Naive thymus-derived CD8-positive, alpha-beta T cell (primary cell): Measurements from ENCODE around the gene CADPS2. TPM values are rescaled to one million over a fixed set of nuclear protein-coding genes. Genes with fewer than 3 reads are reported as not detected.
A peak's percentile ranks its signal among the peaks of the same experiment; 100 is the strongest.

Experiments
- ATAC-seq, 2 donors: fragments of 150-1000 bp; cut with Tn5 transposase in 1 of 2; sonication (Bioruptor Pico), chemical (Tn5 transposase) in 1 of 2; 1 replicate in 1 of 2; 2 replicates in 1 of 2; pipeline ENCODE4 v1.10.0; 2021; ENCODE audit warnings: mild to moderate bottlenecking in 2 of 2, moderate library complexity in 2 of 2
- POLR2A ChIA-PET: fragments of 350-600 bp; sonication (Branson Sonifier 250); formaldehyde crosslinking; loops from one replicate; lab custom pipeline; 2021; ENCODE audit warnings: antibody characterized with exemption; lab: Charles Lee
- DNase-seq, 10 donors: peaks; one replicate each; pipeline versions ENCODE4 v3.0.0 to v3.0.0-alpha.2; 2020 to 2022
- H3K27ac Mint-ChIP-seq, 10 donors: one replicate each; pipeline ENCODE4 v1.8.0; 2020 to 2022; ENCODE audit warnings: mild to moderate bottlenecking in 10 of 10, mixed read lengths in 10 of 10, moderate library complexity in 4 of 10, inconsistent platforms in 1 of 10
- H3K27me3 Mint-ChIP-seq, 5 donors: one replicate each; pipeline ENCODE4 v1.8.0; 2021 to 2022; ENCODE audit warnings: mixed read lengths in 5 of 5
- H3K36me3 Mint-ChIP-seq, 3 donors: one replicate each; pipeline ENCODE4 v1.8.0; 2020 to 2022; ENCODE audit warnings: mixed read lengths in 3 of 3, mild to moderate bottlenecking in 2 of 3, inconsistent platforms in 1 of 3
- H3K4me1 Mint-ChIP-seq, 4 donors: one replicate each; pipeline ENCODE4 v1.8.0; 2021 to 2022; ENCODE audit warnings: mixed read lengths in 4 of 4
- H3K4me3 Mint-ChIP-seq, 10 donors: one replicate each; pipeline ENCODE4 v1.8.0; 2020 to 2022; ENCODE audit warnings: mild to moderate bottlenecking in 10 of 10, mixed read lengths in 10 of 10, moderate library complexity in 6 of 10, inconsistent platforms in 1 of 10
- H3K9me3 Mint-ChIP-seq, 9 donors: one replicate each; pipeline ENCODE4 v1.8.0; 2020 to 2022; ENCODE audit warnings: mixed read lengths in 9 of 9, mild to moderate bottlenecking in 3 of 9, inconsistent platforms in 1 of 9, moderate library complexity in 1 of 9
- polyA plus RNA-seq, 3 donors: library from polyadenylated mRNA; unstranded; fragments of 300-500 nt; fragmentation: Illumina TruSeq; gene quantifications; one replicate each; pipeline ENCODE4 v1.2.3, GENCODE V29; 2021
- total RNA-seq, 8 experiments: library from RNA in 2 of 8; stranded (reverse) in 2 of 8; gene quantifications; one replicate each; pipeline ENCODE4 v1.2.3 and lab custom pipeline; 2021 to 2026

The CADPS2 gene
- total and polyA plus RNA-seq, 5 experiments from 2014 or later = not detected

DNA sequence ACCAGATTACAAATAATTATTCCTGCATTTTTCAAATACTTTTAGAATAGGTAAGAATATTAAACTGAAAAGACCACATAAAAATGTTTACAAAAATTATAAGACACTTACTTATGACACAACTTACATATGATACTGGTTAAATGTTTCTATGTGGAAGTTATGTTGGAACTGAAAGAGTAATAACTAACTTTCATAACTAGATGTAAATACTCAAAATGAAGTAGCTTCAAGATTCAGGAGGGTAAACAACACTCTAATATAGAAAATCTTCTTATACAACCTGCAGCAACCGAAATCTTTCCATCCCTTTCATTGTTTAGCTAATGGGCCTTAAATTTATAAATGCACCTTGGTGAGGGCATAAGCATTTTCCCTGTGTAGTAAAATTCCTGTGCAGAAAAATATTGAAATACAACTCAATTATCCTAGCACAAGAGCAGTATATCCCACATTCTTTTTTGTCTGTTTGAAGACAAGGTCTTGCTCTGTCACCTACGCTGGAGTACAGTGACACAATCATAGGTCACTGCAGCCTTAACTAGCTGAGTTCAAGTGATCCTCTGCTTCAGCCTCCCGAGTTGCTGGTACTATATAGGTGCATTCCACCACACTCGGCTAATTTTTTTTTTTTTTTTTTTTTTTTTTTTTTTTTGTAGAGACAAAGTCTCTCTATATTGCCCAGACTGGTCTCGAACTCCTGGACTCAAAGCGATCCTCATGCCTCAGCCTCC, 168.7 kb downstream of the CADPS2 start:
- Mint-ChIP-seq H3K27ac (no peak overlapping the region), H3K27me3 (peaks cover 0 to 2% (median 0%) of the 10 kb centered on the region in 5 donors), H3K9me3 (peaks cover 0 to 13% (median 2%) of the 10 kb centered on the region in 9 donors), H3K36me3 (peaks cover 0 to 5% (median 0%) of the 10 kb centered on the region in 3 donors), H3K4me3 (no peak overlapping the region), H3K4me1 (no peaks in the 10 kb centered on the region)
- ATAC-seq (no peak), DNase-seq (no peak)
- POLR2A ChIA-PET = no interaction called here

DNA sequence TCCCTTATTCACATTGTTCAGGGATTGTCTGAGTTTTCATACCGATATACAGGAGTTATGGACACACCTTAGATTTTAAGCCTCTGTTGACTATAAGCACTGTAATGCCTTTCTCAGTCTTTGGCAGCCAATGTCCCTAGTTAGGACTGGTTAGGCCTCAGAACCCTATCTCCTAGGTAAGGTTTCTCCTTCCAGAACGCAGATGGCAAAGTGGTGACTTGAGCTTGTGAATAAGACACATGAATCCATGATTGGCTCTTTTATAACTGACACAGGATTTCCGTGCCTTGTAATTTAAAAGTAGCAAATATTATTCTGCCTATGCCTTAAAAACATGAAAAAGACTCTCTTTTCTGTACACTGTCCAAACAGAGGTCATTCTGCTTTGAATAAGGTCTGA, 171.1 kb downstream of the CADPS2 start:
- H3K27ac Mint-ChIP-seq = no peak overlapping the region
- H3K36me3 Mint-ChIP-seq = no peaks in the 10 kb centered on the region
- H3K4me3 Mint-ChIP-seq = no peak overlapping the region
- DNase-seq (no peak), ATAC-seq (no peak)
- peaks cover 0 to 2% (median 0%) of the 10 kb centered on the region in 5 donors for H3K27me3 Mint-ChIP-seq
- POLR2A ChIA-PET = no interaction called here
- H3K4me1 Mint-ChIP-seq = no peaks in the 10 kb centered on the region
- H3K9me3 Mint-ChIP-seq = peaks cover 0 to 5% (median 2%) of the 10 kb centered on the region in 9 donors

DNA sequence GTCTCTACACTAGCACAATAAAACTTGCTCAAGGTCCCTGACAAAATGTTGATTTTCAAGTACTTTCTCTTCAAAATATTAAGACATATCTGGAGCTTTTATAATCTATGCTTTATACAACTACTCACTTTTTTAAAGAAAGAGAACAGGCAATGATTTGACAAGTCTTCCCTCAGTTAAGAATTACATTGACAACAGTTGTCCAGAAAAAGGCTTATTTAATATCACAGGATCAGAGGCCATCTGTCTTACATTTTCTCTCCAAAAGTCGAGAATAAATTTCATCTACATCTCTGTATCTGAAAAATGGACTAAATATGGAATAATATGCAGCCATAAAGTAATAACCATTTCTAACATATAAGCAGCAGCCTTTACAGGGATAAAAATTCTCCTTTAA, 175.3 kb downstream of the CADPS2 start:
- POLR2A ChIA-PET = no interaction called here
- H3K9me3 Mint-ChIP-seq = peaks cover 0 to 7% (median 2%) of the 10 kb centered on the region in 9 donors
- DNase-seq = no peak
- H3K4me1 Mint-ChIP-seq = no peaks in the 10 kb centered on the region
- no peak for ATAC-seq
- no peak overlapping the region for H3K27ac Mint-ChIP-seq
- no peaks in the 10 kb centered on the region for H3K36me3 Mint-ChIP-seq
- H3K4me3 Mint-ChIP-seq = no peak overlapping the region
- H3K27me3 Mint-ChIP-seq = no peaks in the 10 kb centered on the region

DNA sequence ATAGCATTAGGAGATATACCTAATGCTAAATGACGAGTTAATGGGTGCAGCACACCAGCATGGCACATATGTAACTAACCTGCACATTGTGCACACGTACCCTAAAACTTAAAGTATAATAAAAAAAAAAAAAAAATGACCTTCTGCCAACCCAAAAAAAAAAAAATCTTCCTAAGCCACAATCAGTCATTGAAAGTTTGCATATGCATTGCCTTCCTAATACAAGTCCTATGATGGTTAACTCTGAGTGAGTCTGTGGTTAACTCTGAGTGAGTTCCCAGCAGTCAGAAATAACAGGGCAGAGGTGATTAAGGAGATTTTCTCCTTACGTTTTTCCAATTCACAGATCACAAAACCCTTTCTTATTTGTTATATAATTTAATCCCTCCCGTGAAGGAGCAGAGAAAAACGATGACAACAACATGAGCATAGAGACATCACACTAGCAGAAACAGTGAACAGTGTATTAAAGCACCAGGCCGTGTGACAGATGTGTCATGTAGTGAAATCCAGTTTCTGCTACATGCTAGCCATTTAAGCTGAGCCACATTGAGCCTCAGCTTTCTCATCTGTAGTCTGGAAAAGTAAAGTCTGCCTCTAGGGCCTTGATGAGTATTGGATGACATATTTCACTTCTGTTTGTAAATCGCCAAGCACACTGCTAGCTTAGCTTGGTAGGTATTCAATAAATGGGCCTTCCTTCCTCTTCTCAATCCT, 176.2 kb downstream of the CADPS2 start:
- POLR2A ChIA-PET = no interaction called here
- H3K36me3 Mint-ChIP-seq = no peaks in the 10 kb centered on the region
- no peak overlapping the region for H3K27ac Mint-ChIP-seq
- H3K4me3 Mint-ChIP-seq = no peak overlapping the region
- H3K27me3 Mint-ChIP-seq = no peaks in the 10 kb centered on the region
- peaks cover 0 to 7% (median 2%) of the 10 kb centered on the region in 9 donors for H3K9me3 Mint-ChIP-seq
- no peak for DNase-seq
- no peak for ATAC-seq
- H3K4me1 Mint-ChIP-seq = no peaks in the 10 kb centered on the region

DNA sequence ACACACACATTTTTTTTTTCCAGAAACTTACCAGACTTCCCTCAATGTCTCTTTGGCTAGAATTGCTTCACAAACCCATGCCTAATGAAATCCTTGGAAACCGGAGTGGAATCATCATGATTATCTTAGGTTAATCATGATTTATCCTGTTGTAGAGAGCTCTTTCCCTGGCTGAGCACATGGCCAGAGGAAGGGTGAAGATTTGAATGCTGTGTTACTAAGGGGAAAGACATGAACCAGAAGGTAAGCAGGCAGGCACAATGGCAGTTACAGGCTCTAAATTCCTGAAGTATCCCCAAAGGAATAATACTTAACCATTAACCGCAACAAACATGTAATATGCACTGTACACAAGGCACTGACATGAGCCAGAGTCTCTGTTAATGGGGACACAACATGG, 179.4 kb downstream of the CADPS2 start:
- H3K27ac Mint-ChIP-seq = no peak overlapping the region
- H3K9me3 Mint-ChIP-seq = peaks cover 2 to 15% (median 6%) of the 10 kb centered on the region in 9 donors
- ATAC-seq (no peak), DNase-seq (no peak)
- no peak overlapping the region for H3K4me3 Mint-ChIP-seq
- no peaks in the 10 kb centered on the region for H3K27me3 Mint-ChIP-seq
- no peaks in the 10 kb centered on the region for H3K36me3 Mint-ChIP-seq
- no peaks in the 10 kb centered on the region for H3K4me1 Mint-ChIP-seq
- POLR2A ChIA-PET = no interaction called here

DNA sequence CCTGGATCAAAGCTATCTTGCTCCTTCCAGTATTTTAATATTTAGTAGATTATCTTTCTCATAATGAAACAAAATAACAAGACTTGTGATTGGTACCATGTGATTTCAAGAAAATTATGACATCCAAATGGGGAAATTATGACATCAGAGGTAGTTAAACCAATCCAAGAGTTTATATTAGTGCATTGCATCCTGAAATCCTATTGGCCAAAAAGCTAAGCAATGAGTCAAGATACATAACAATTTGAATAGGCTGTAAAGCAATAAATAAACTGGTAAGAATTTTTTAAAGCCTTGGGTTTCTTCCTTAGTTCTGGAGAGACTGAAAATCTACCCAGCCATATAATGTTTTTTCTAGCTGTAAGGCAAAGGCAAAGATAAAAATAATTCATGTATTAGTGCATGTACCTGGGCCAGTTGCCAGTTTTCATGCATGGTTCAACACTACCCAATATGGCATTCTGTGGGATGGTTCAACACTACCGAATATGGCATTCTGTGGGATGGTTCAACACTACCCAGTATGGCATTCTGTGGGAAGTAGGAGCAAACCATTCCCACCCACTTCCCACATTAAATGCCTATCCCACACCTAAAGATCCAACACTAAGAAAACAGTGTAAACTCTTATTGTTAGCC, 183.3 kb downstream of the CADPS2 start, which contains the start of gene RNF148:
TSS of gene RNF148 (minus strand) at position 51 of the 639 bp plus-strand sequence. CDS start 172 bp downstream, outside the sequence.
- POLR2A ChIA-PET = no interaction called here
- Mint-ChIP-seq H3K4me1 (no peaks in the 10 kb centered on the region), H3K4me3 (no peak within 1 kb of the TSS), H3K27ac (peak within 1 kb of the TSS in 1 of 10 donors; percentile 7), H3K36me3 (no peaks in the 10 kb centered on the region), H3K9me3 (peaks cover 0 to 20% (median 3%) of the 10 kb centered on the region in 9 donors), H3K27me3 (no peaks in the 10 kb centered on the region)
- DNase-seq = no peak
- ATAC-seq = no peak

DNA sequence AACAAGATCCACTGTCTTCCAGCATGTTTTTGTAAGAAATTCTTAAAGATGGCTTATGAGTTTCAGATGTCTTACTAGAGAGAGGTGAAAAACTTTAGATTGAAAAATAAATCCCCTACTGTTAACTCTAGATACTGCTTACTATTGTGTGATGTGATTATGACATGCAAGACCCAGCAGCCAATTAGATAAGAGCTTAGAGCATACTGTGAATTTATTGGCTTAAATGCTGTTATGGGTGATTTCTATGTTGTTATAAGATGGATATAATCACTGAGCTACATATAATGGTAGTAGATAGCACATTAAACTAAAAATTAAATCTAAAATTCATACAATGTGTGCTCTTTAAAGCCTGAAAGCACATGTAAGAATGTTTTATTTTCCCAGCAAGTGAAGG, 187.2 kb downstream of the CADPS2 start, which contains the start of gene RNF133:
TSS of gene RNF133 (minus strand) at position 101 of the 400 bp plus-strand sequence. CDS start 199 bp downstream, outside the sequence.
- peaks cover 0 to 23% (median 6%) of the 10 kb centered on the region in 9 donors for H3K9me3 Mint-ChIP-seq
- ATAC-seq (no peak), DNase-seq (no peak)
- POLR2A ChIA-PET = no interaction called here
- no peaks in the 10 kb centered on the region for H3K4me1 Mint-ChIP-seq
- H3K36me3 Mint-ChIP-seq = no peaks in the 10 kb centered on the region
- H3K27ac Mint-ChIP-seq = no peak within 1 kb of the TSS
- no peaks in the 10 kb centered on the region for H3K27me3 Mint-ChIP-seq
- H3K4me3 Mint-ChIP-seq = no peak within 1 kb of the TSS

DNA sequence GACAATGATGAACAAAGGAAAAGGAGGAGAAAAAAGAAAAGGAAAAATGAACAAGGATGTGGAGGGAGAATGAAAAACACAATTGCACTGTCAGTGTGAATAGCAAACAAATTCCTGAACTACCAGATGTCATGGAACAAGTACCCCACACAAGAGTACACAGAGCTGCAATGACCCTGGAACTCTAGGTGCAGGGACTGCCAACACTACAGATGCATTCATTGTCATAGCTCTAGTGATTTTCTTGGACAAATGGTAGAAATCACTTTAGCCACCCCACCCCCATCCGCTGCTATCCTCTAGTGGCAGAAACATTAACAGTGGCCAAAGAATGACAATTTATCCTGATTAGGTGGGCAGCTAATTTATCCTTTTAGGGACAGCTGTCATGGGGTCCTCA, 190.4 kb downstream of the CADPS2 start:
- Mint-ChIP-seq H3K27me3 (no peaks in the 10 kb centered on the region), H3K4me3 (no peak overlapping the region), H3K9me3 (peaks cover 0 to 27% (median 9%) of the 10 kb centered on the region in 9 donors), H3K36me3 (no peaks in the 10 kb centered on the region), H3K27ac (no peak overlapping the region), H3K4me1 (no peaks in the 10 kb centered on the region)
- POLR2A ChIA-PET = no interaction called here
- ATAC-seq (no peak), DNase-seq (no peak)

DNA sequence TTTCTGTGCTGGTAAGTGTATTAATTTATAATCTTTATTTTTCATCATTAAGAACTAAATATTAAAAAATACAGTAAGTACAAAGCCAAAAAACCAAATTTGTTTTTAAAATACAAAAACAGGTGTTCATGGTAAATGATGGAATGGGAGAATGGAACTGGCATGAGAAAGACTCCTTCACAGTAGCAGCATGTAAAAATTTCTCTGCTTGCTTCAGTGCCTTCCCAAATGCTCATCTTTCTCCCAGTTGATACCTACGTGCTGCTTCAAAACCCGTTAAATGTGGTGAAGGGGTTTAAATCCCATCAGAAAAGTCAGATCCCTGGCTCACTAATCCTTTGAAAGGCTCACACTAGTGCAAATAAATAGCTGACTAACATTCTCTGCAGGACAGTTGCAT, 191.6 kb downstream of the CADPS2 start:
- POLR2A ChIA-PET = no interaction called here
- Mint-ChIP-seq H3K4me3 (no peak overlapping the region), H3K27ac (no peak overlapping the region), H3K9me3 (peaks cover 0 to 27% (median 9%) of the 10 kb centered on the region in 9 donors), H3K27me3 (no peaks in the 10 kb centered on the region), H3K4me1 (no peaks in the 10 kb centered on the region), H3K36me3 (no peaks in the 10 kb centered on the region)
- DNase-seq (no peak), ATAC-seq (no peak)

DNA sequence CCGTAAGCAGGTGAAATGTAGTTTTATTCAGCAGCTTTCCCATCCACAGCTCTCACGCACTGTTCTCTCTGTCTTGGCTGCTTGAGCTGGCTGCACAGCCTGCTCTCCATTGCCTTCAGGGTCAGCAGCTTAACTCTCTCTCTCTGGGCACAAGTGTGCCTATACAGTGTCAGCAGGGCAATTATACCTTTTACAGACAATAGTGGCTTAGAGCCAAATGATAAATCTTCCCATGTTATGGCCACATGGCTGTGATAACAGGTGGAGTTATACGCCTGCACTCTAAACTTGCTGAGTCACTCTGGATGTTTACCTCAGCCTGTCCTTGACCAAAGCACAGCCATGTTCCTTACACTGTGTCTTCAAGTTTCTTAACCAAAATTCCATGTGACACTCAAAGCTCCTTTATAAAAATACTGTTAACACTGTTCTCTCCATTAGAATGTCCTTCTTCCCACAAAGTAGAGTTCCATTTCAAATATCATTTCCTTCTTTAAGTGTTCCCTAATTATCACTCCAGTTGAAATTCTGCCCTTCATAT, 193.4 kb downstream of the CADPS2 start:
- Mint-ChIP-seq H3K27me3 (no peaks in the 10 kb centered on the region), H3K36me3 (no peaks in the 10 kb centered on the region), H3K4me1 (no peaks in the 10 kb centered on the region), H3K4me3 (no peak overlapping the region), H3K27ac (no peak overlapping the region), H3K9me3 (peaks cover 0 to 19% (median 9%) of the 10 kb centered on the region in 9 donors)
- ATAC-seq = no peak
- DNase-seq = no peak
- POLR2A ChIA-PET = no interaction called here

DNA sequence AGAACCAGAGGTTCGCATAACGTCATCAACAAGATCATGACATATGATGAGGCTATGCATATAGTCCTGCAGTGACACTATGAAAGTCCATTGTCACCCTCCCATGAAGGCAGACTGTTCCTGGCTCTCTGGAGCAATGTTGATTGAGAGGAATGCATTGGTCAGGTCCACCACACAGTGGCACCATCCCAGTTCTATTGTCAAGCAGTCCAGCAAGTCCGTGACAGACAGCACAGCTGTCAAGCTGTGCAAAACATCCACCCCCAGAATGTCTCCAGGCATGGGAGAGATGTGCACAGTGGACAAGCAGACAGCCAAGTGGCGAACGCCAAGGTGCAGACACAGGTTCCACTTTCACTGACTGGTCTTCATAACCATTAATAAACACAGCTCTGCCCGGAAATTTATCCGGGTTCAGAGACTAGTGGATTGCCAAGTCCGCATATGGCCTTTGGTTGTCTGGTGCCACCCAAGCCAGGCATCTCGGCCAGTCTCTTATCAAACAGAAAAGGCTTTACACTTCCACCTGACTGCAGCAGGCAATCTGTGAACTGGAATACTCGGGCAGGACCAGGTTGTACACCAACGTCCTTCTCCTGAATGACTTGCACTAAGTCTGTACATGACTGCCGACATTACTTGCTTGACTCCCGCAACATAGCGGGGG, 194.6 kb downstream of the CADPS2 start:
- Mint-ChIP-seq H3K36me3 (no peaks in the 10 kb centered on the region), H3K9me3 (peaks cover 0 to 19% (median 9%) of the 10 kb centered on the region in 9 donors), H3K27me3 (no peaks in the 10 kb centered on the region), H3K4me3 (no peak overlapping the region), H3K4me1 (no peaks in the 10 kb centered on the region), H3K27ac (no peak overlapping the region)
- ATAC-seq = no peak
- POLR2A ChIA-PET = no interaction called here
- DNase-seq = no peak

DNA sequence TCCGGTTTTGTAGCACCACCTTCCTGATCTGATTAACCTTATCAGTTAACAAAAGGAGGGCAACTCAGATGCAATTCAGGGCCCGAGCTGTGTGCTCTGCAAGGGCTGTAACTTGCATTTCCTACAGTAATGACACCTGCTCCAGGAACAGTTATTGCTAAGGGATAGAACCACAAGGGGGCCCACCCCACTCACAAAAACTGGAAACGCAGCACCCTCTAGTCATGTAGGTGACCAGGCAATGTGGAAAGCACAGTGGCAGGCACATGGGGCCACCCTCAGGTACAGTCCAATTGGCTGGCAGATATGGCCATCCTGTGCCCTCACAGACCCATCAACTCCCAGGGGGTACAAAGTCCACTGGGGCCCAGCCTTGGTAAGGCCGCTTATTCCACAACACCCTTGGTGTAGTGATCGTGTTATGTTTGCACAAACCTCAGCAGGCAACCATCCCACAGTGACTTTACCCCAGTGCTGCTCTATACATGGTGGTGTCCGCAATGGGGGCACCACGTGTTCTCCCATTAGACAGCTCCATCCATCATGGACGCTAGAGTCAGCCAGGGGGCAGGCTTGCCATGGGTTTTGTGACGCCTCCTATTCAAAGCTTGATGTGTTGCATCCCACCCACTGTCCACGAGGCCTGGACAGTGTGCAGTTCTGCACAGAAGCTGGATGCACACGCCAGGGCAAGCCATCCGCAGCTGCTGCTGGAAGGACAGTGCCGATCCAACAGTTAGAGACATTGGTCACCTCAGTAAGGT, 196.7 kb downstream of the CADPS2 start:
- no peaks in the 10 kb centered on the region for H3K4me1 Mint-ChIP-seq
- POLR2A ChIA-PET = no interaction called here
- H3K27ac Mint-ChIP-seq = no peak overlapping the region
- H3K27me3 Mint-ChIP-seq = no peaks in the 10 kb centered on the region
- H3K9me3 Mint-ChIP-seq = peaks cover 0 to 19% (median 9%) of the 10 kb centered on the region in 9 donors
- DNase-seq (no peak), ATAC-seq (no peak)
- H3K4me3 Mint-ChIP-seq = no peak overlapping the region
- no peaks in the 10 kb centered on the region for H3K36me3 Mint-ChIP-seq
